ENCODE measurements around the gene MUC15.
"Not testable (repeated sequence)": the region's sequence is repeated elsewhere in the genome, so short reads cannot be mapped to it uniquely, and the experiment has no call there.

MUC15 gene

GRCh38 chr11:26571861-26572654, at the start of gene MUC15:
Gene MUC15 (minus strand): TSS chr11:26572263. CDS start chr11:26567094, 5,169 bp downstream.
- DNase-seq = no peak

DNA sequence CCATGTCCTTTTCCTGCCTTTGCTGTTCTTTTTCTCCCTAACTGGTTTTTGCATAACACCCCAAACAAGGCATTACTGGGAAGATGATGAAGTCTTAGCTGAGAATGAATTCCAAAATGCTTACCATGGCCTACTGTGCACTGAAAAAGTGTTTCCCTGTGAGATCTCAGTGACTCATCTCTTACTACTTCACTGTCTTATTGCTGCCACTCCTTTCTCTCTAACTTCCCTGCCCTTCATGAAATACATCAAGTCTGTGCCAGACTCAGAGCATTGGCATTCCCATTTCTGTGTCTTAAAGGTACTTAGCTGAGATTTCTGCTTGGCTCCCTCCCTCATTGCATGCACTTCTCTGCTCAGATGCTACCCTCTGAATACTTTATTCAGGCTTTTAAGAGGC, 49.1 kb upstream of the MUC15 start:
- DNase-seq = no peak

DNA sequence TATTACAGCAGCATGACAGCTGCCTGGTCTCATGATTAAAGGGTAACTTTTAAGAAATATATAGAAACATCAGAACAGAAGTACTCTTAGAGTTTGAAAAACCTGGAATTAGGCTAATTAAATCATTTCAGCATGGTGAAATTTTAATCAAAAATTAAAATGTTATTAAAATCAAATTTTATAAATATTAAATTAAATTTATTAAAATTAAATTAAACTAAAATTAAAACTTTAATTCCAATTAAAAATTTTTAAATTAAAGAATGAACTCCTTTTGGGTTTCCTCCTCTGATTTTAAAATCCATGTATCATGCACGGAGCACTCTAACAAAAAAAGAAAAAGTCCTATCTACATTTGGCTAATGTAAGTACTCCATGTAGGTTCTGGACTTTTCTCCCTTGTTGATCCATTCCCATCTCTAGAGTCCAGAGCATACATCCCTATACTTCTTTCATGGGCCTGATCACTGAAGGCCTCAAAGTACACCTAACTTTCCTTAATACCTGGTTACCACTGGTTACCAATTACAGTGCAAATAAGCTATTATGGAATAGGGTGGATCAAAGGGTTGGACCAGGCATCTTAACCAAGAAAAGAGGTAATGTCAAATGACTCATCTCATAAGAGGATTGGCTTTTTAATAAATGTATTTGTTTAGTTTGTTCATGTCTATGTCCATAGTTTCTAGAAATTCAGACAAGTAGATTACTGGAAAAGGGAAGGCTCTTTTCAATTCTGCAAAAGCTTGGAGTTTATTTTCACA, 48.4 kb upstream of the MUC15 start:
- no peak for DNase-seq

- DNase-seq = no peak
Observed at GRCh38 chr11:26618441-26618840, 46.4 kb upstream of the MUC15 start.

DNA sequence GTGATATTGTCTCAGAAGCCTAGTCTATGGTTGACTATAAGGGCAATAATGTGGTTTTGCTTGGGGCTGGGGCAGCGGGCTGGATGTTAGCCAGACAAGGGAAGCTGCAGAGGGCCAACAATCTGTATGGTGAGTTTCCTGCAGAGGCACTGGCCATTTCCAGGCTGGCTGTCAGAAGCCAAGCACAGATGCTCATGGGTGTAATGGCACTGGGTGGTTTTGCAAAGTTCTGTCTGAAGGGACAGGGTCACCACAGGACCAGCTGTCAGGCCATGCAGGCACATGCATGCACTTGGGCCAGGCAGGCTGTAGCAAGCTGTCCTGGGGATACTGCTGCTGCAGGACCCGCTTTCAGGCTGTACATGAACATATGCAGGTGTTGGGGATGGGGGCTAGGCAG, 41.7 kb upstream of the MUC15 start:
- no peak for DNase-seq

DNA sequence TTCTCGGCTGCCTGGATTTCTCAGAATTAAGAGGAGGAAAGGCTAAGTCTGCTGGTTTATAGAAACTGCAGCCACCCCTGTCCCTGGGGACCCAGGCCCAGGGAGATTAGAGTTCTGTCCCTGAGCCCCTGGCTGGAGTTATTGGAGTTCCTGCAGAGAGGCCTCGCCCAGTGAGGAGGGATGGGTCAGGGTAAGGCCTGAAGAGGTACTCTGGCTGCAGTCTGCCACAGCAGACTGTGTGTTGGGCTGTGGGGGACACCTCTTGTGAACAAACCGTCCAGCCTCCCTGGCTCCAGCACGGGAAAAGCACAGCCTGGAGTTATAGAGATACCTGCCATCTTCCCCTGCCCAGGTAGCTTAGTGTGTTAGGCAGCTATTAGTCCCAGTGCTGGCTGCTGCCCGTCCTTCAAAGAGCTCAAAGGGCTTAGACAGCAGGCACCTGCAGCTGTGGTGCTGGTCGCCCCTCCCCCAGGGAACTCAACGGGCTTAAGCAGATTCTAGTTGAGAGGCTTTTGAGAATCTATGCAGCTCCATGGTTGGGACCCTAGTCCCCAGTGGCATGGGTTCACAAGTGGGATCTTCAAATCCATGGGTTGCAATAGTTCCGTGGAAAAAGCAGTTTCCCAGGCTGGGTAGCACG, 36.6 kb upstream of the MUC15 start:
- DNase-seq = no peak

- no peak for DNase-seq
Observed at GRCh38 chr11:26607725-26608506, 35.9 kb upstream of the MUC15 start.

- DNase-seq = no peak
Observed at GRCh38 chr11:26599876-26600434, 27.9 kb upstream of the MUC15 start.

DNA sequence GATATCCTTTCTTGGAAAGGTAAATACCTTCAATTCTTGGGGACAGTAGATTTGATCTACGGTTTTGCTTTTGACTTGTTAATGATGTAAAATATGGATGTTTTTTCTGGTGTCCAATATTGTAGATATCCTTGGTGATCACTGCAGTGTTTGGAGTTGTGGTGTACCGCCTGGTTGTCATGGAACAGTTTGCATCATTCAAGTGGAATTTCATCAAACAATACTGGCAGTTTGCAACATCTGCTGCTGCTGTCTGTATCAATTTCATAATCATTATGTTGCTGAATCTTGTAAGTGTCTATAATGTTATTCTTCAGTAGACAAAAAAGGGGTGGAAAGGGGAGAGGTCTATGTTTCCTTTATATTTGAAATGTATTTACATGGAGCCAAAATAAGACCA, 27.4 kb upstream of the MUC15 start:
- no peak for DNase-seq

GRCh38 chr11:26597899-26598298, 25.8 kb upstream of the MUC15 start:
- no peak for DNase-seq

DNA sequence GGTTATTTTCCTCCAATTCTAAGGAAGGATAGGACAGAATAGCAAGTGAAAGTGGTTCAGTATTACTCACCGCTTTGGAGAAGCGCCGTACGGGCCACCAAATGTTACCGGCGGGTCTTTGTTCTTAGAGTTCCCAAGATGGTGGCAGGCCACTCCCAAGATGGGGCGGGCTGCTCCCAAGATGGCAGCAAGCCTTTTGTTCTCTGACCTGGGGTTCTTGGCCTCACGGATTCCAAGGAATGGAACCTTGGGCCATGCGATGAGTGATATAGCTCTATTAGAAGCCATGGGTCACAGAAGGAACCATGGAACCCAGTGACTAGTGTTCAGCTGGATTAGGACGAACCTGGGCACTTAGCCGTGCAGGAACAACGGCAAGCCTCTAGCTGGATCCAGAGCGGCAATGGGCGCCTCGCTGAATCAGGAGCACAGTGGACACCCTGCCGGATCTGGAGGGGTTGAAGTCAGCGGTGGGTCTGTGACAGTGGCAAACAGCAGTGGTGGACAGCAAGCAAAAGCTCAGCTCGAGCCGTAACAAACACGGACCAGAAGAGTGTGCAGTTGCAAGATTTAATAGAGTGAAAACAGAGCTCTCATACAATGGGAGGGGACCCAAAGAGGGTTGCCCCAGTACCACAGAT, 25.1 kb upstream of the MUC15 start:
- DNase-seq = not testable (repeated sequence)

DNA sequence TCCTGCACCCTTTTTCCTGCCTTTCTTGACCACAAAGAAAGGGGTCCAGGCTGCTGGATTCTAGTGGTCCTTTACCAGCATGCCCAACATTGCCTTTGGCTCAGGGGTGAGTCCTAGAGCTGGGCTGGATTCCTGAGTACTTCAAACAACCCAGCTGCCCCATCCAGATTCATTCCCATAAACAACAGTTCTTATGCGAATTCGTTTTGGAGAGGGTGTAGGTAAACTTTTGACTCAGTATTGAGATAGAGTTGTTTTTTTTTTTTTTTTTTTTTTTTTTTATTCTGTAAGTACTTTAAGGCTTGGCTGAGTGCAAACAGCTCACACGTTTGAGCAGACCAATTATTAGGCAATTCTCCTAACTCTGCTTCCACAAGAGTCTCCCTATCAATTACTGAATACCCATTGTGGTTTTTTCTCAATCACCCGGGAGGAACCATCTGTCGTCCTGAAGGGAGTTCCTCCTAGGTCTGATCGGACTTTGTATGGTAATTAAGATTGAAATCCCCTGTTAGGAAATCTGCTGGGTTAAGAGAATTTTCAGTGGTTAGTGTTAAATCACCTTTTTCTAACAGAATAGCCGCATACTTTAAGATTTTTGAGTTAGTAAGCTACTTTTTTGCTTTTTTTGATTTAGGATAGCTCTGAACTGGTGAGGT, 23.3 kb upstream of the MUC15 start:
- not testable (repeated sequence) for DNase-seq

GRCh38 chr11:26593691-26594090, 21.6 kb upstream of the MUC15 start:
- DNase-seq = no peak

GRCh38 chr11:26587073-26587472, 15.0 kb upstream of the MUC15 start:
- no peak for DNase-seq

GRCh38 chr11:26584818-26585217, 12.8 kb upstream of the MUC15 start:
- DNase-seq = no peak

DNA sequence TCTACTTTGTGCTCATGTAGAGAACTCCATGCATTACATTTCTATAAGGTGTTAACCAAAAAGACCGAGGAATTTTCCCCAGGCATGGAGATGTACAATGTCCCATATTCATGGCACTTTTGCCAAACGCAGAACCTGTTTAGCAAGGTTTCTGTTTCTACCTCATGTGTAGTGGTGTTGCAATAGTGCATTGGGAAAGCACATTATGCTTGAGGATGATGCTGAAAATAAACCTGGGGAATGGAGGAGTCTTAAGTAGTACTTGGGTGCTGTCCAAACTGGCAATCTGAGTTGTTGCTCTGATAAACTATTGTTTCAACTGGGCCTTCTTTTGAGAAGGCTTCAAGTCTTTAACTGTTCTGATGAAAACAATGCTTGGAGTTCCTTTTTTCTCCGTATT, 11.5 kb upstream of the MUC15 start:
- DNase-seq = no peak

DNA sequence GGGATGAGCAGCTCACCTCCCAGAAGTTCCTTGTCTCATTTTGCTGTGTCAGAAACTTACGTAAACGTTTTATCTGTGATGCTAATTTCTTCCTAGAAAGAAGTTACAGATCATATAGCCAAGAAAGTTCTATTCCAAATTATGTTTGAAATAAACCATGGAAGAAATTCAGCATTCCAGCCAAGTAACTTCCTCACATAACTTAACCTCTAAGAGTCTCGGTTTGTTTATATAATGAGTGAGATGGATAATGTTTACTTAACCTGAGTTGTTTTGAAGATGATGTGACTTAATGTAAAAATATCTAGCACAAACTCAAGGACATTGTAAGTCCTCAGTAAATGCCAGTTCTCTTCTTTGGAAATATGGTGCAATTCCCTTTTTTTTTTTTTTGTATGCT, 8.9 kb upstream of the MUC15 start:
- no peak for DNase-seq

GRCh38 chr11:26579683-26580082, 7.6 kb upstream of the MUC15 start:
- DNase-seq = no peak

DNA sequence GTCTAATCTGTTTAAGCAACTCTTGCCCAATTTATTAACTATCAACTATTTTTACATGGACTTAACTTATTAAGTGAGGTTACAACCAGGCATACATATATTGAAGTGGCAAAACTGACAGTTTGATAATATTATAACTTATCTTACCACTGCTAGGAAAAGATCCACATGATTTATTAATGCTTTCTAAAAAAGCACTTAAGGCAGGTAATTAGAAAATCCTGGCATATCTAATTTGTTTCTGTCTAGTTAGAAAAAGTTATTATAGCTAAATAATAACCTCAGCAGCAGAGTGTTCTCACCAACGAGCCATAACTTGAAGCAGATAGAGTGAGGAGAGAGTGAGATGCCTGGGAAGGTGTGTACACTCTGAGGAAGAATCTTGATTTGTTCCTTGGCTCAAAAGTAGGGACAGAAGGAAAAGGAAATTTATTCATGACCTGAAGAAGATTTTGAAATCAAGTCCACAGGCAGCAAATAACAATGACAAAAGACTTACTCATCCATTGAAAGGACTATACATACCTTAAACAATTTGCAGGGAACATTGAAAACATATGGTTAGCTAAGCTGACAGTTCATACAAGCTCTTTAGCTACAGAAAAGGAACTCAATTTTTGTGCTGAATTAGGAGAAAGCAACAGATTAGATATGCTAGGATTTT, 7.1 kb upstream of the MUC15 start:
- no peak for DNase-seq

GRCh38 chr11:26575946-26576345, 3.9 kb upstream of the MUC15 start:
- no peak for DNase-seq

GRCh38 chr11:26573896-26574295, 1.8 kb upstream of the MUC15 start:
- no peak for DNase-seq
